Esophagus squamous epithelium (tissue), 5 donors: ENCODE results near the gene SMC4. TPM values are rescaled to one million over a fixed set of nuclear protein-coding genes. Genes with fewer than 3 reads are reported as not detected.

ENCODE experiments used
- DNase-seq: peaks from one replicate; lab custom pipeline; 2025; lab: John Stamatoyannopoulos, UW
- H3K27ac ChIP-seq, 4 donors: fragments of 200-600 bp; sonication (generic); one replicate each; pipeline ENCODE4 v1.5.1; 2016 to 2019; ENCODE audit warnings: mild to moderate bottlenecking in 1 of 4
- H3K27me3 ChIP-seq, 4 donors: fragments of 200-600 bp; sonication (generic); 1 replicate in 3 of 4; 2 replicates in 1 of 4; pipeline versions ENCODE4 v1.5.1 to v1.6.0; 2017 to 2021; ENCODE audit warnings: antibody characterized with exemption in 1 of 4
- H3K36me3 ChIP-seq, 3 donors: fragments of 200-600 bp; sonication (generic); one replicate each; pipeline ENCODE4 v1.5.1; 2016 to 2019
- H3K4me1 ChIP-seq, 3 donors: fragments of 200-600 bp; sonication (generic); one replicate each; pipeline ENCODE4 v1.5.1; 2017 to 2019
- H3K4me3 ChIP-seq, 4 donors: fragments of 200-600 bp; sonication (generic); 1 replicate in 3 of 4; 2 replicates in 1 of 4; pipeline ENCODE4 v1.5.1; 2016 to 2019; ENCODE audit warnings: mild to moderate bottlenecking in 2 of 4, moderate library complexity in 1 of 4
- H3K9me3 ChIP-seq, 3 donors: fragments of 200-600 bp; sonication (generic); one replicate each; pipeline ENCODE4 v1.5.1; 2016 to 2019
- CTCF ChIP-seq, 6 experiments: fragments of 450-650 bp in 4 of 6; fragments of 200-600 bp in 2 of 6; sonication (generic) in 2 of 6; IDR thresholded peaks; one replicate each; pipeline ENCODE4 v1.5.1; 2016 to 2019; ENCODE audit warnings: antibody characterized with exemption in 6 of 6, mild to moderate bottlenecking in 4 of 6, moderate library complexity in 4 of 6
- POLR2A ChIP-seq, 4 donors: fragments of 450-650 bp; IDR thresholded peaks; one replicate each; pipeline ENCODE4 v1.6.1; 2017; ENCODE audit warnings: antibody characterized with exemption in 4 of 4, mild to moderate bottlenecking in 4 of 4, moderate library complexity in 3 of 4
- WGBS, 2 donors: methylation state at CpG; one replicate each; pipeline ENCODE4 v1.1.5; 2018; 5-methylcytosine and 5-hydroxymethylcytosine counted together
- intact Hi-C: fragments of 100-400 bp; cut with DNase I; formaldehyde crosslinking; loops from one replicate; pipeline ENCODE4 v1.15.0; 2022
- total RNA-seq, 4 donors: library from RNA; depleted of rRNA; stranded (reverse); fragments of >200 nt; gene quantifications; one replicate each; pipeline ENCODE4 v1.1.0, GENCODE V29; 2016
- donor health status: DM: yes; HTN: yes; CAD: no.

SMC4 gene
- total RNA-seq, 4 donors from 2014 or later = 50.4 to 94.8 (median 81.6) TPM

- H3K27ac ChIP-seq = no peak overlapping the region
- no peaks in the 10 kb centered on the region for H3K9me3 ChIP-seq
- H3K36me3 ChIP-seq = peaks cover 0 to 37% (median 0%) of the 10 kb centered on the region in 3 donors
- TF ChIP-seq CTCF (IDR thresholded peaks at IDR 0.05) (no peak), POLR2A (IDR thresholded peaks at IDR 0.05) (no peak)
- no peak for DNase-seq
- no peaks in the 10 kb centered on the region for H3K27me3 ChIP-seq
- H3K4me1 ChIP-seq = no peaks in the 10 kb centered on the region
- 71 to 84% methylated on average over 1 of the region's 1 CpG for WGBS, 2 donors
- H3K4me3 ChIP-seq = no peak overlapping the region
- intact Hi-C loops = no loop called here
These were observed 24.5 kb upstream of the SMC4 start for GRCh38 chr3:160374925-160375324.

GRCh38 chr3:160376681-160377080, 22.8 kb upstream of the SMC4 start:
- WGBS, 2 donors = 75% methylated on average over 2 of the region's 2 CpGs; no CpG with 5 or more reads in 1 of the 2 donors
- no peak overlapping the region for H3K27ac ChIP-seq
- H3K4me3 ChIP-seq = no peak overlapping the region
- intact Hi-C loops = no loop called here
- H3K36me3 ChIP-seq = peaks cover 0 to 49% (median 0%) of the 10 kb centered on the region in 3 donors
- H3K9me3 ChIP-seq = no peaks in the 10 kb centered on the region
- TF ChIP-seq POLR2A (IDR thresholded peaks at IDR 0.05) (no peak), CTCF (IDR thresholded peaks at IDR 0.05) (no peak)
- H3K4me1 ChIP-seq = no peaks in the 10 kb centered on the region
- no peak for DNase-seq
- H3K27me3 ChIP-seq = no peaks in the 10 kb centered on the region

- H3K4me1 ChIP-seq = no peaks in the 10 kb centered on the region
- no peak for DNase-seq
- peaks cover 0 to 45% (median 0%) of the 10 kb centered on the region in 3 donors for H3K36me3 ChIP-seq
- H3K4me3 ChIP-seq = no peak overlapping the region
- no peaks in the 10 kb centered on the region for H3K9me3 ChIP-seq
- no peaks in the 10 kb centered on the region for H3K27me3 ChIP-seq
- intact Hi-C loops = no loop called here
- TF ChIP-seq POLR2A (IDR thresholded peaks at IDR 0.05) (no peak), CTCF (IDR thresholded peaks at IDR 0.05) (no peak)
- 96 to 100% methylated on average over 1 of the region's 1 CpG for WGBS, 2 donors
- no peak overlapping the region for H3K27ac ChIP-seq
These were observed 20.9 kb upstream of the SMC4 start for GRCh38 chr3:160378331-160379109.

GRCh38 chr3:160379628-160380214, 19.7 kb upstream of the SMC4 start:
- 77 to 89% methylated on average over 4 of the region's 4 CpGs for WGBS, 2 donors
- DNase-seq = no peak
- TF ChIP-seq CTCF (IDR thresholded peaks at IDR 0.05) (no peak), POLR2A (IDR thresholded peaks at IDR 0.05) (no peak)
- H3K36me3 ChIP-seq = peaks cover 0 to 33% (median 0%) of the 10 kb centered on the region in 3 donors
- no peaks in the 10 kb centered on the region for H3K27me3 ChIP-seq
- no peaks in the 10 kb centered on the region for H3K4me1 ChIP-seq
- no peaks in the 10 kb centered on the region for H3K9me3 ChIP-seq
- no peak overlapping the region for H3K4me3 ChIP-seq
- intact Hi-C loops = no loop called here
- no peak overlapping the region for H3K27ac ChIP-seq

GRCh38 chr3:160381470-160381869, 18.0 kb upstream of the SMC4 start:
- TF ChIP-seq CTCF (IDR thresholded peaks at IDR 0.05) = no peak
- TF ChIP-seq POLR2A (IDR thresholded peaks at IDR 0.05) = no peak
- no peaks in the 10 kb centered on the region for H3K9me3 ChIP-seq
- WGBS, 2 donors = 88 to 92% methylated on average over 1 of the region's 1 CpG
- no peak overlapping the region for H3K4me3 ChIP-seq
- H3K27me3 ChIP-seq = no peaks in the 10 kb centered on the region
- intact Hi-C loops = no loop called here
- no peak for DNase-seq
- no peak overlapping the region for H3K27ac ChIP-seq
- peaks cover 0 to 20% (median 0%) of the 10 kb centered on the region in 3 donors for H3K36me3 ChIP-seq
- no peaks in the 10 kb centered on the region for H3K4me1 ChIP-seq
